DMS53 treated with DMSO at 0.1 percent for 48 hours (cell line): ENCODE results near the gene WT1.

Experiments
- DNase-seq: peaks from one replicate; lab custom pipeline; 2025; ENCODE audit not compliant: unreplicated experiment; lab: John Stamatoyannopoulos, UW

WT1 gene

DNA sequence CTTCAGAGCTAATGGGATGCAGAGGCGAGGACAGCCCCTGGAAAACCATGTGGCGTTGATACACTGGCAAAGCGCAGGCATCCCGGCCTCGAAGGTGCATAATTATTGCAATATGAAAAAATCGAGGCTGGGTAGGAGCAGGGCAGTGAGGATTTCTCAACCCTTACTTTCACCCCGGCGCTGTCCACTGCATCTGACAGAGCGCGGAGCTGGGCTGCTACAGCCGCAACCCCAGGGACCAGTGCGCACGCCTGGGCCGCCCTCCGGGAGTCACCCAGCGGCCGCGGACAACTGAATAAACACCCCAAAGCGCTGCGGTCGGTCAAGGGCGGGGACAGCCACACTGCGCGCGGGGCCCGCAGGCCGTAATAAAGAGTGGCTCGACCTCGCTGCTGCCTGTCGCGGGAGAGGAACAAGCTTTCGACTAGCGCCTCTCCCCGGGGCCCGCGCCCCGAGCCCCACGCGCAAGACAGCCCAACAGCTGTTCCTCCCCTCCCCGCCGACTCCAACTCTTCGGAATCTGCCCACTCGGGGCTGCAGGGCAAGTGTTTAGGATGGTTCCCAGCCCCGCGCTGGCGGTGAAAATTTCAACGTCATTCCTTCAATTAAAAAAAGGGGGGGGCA is 3.6 kb upstream of the WT1 start:
- DNase-seq, result no peak

DNA sequence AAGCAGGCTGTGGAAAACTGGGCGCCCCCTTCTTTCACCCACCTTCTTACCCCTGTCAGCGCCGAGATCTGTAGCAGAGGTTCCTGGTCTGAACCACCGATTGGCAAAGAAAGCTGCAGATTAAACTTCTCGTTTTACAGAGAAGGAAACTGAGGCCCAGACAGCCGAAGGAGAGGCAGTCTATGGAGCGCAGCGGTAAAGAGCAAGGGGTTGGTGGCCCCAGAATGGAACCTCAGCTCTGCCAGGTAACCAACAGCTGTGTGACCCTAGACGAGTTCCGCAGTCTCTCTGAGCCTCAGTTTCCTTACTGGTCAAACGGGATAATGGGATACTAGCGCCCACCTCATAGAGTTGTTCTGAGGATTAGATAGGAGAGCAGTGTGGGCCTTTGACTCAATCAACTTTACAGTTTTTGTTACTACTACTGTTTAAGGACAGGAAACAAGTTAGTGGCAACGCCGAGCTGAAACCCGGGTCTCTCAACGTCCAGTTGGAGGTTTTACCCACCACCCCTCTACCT is 3.1 kb upstream of the WT1 start:
- no peak for DNase-seq

DNA sequence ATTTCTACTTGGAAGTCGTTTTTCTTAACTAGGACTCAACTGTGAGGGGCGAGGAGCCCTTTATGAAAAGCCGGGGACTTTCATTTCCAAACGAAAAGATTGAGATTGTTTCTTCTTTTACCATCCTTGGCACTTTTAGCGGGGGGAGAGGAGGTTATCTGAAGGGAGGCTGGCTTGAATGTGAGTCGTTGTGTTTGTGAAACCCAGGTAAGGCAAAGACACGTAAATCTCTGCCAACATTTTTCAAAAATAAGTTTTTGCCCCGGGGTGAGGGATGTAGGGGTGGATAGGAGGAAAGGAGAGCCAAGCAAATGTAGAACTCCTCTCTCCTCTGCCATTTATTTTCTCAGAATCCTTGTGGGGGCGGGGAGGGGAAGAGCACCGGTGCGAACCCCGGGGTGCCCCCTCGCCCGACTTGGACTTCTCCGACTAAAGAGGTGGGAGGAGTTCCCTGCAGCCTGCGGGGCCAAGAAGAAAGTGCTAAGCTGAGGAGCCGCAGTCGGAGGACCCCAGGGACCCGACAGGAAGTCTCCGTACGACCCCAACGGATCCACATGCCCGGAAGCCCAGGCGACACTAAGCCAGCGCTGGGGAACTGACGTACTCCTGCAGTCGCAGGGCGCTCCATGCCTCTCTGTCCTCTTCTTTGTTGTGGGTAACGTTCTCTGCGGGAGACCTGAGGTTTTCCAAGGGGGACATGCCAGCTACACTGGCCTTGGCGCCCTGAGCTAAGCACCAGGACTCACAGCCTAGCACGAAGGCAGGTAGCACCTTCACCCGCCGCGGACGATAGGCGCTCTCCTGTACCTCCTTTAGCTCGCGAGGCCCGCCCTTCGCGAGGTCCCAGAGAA is 2.4 kb upstream of the WT1 start:
- DNase-seq, result no peak

GRCh38 chr11:32436751-32437494 is 1.6 kb upstream of the WT1 start:
- no peak for DNase-seq

DNA sequence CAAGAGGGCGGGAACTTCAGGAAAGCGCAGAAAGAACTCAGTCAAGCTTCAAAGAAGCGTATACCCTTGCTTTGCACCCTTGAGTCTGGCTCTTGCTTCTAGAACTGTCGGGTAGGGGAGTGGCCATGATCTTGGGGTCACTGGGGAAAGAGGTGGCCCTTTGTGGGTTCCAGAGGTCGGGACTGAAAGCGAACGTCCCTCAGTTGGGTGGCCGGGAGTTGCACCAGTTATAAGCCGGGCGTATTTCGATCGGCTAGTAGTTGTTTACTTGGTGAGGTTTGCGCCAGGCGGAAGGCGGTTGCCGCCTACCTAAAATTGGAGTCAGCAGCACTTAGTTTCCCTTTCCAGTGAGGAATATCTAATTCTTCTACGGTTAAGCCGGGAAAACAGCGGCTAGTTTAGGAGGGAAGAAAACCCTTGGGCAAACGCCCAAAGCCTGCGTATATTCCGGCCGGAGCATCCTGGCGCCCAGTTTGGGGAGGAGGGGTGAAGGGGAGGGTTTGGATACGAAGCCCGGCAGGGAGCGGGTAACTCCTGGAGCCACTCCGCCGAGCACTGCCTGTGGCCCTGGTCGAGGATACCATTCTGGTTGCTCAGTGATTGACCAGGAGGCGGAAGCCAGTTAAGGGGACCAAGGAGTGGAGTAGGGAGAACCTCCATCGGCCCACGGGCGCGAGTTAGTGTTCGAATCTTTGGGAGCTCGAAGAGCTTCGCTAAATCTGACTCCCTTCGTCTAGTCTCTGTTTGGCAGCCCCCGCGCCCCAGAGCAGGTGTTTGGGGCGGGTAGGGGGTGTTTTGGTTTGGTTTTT is 807 bp upstream of the WT1 start:
- DNase-seq, result no peak

GRCh38 chr11:32435152-32435480 is 223 bp downstream of the WT1 start:
- no peak for DNase-seq

GRCh38 chr11:32434356-32435151 is 785 bp downstream of the WT1 start:
- DNase-seq, result no peak

DNA sequence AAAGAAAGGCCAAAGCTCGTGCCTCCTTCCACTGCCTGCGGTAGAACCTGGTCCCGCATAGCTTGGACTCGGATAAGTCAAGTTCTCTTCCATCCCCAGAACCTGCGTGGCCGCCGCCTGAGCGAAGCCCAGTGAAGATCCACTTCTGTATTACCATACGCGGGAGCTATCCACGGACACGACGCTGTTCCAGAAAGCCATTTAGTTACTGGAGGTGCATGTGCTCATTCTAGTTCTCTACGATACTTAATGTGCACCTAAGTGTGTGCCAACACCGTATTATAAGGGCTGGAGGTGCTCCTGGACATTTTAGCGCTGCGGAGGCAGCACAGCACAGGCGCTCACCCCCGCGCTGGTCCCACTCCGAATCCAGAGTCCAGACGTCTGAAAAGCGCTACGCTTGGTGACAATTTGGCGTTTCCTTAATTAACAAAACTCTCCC is 1.4 kb downstream of the WT1 start:
- no peak for DNase-seq

DNA sequence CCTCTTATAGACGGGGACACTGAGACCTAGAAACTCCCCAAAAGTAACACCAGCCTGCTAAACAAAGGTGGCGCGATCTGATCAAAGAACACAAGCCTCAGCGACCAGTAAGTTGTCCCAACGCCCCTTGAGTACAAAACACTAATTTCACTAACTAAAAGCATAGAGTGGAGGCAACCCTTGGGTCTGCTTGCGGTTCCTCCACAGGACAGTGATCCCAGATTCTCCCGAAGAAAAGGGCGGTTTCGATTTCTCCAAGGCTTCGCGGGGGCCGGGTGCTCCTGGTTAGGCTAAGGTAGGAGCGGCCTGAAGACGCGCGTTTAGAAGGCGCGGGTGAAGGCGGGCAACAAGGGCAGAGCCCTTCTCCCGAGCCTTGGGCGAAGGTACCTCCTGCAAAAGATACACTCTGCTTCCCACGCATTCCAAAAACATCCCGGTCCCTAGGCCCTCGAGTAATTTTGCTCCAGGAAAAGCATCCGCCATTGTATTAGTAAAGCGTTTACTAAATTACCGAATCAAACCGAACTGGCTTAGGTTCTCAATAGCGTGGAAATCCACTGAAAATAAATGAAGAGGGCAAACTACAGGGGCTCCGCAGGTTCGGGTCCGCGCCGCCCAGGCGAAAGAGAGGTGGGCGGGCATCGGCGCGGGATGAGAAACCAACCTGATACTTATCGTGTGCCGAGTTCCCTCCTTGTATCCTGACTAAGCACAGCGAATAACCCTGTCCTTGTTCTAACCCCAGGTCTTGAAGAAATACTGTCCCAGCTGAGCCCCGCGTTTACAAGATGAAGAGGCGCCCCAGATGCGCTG is 2.0 kb downstream of the WT1 start:
- DNase-seq, result no peak

DNA sequence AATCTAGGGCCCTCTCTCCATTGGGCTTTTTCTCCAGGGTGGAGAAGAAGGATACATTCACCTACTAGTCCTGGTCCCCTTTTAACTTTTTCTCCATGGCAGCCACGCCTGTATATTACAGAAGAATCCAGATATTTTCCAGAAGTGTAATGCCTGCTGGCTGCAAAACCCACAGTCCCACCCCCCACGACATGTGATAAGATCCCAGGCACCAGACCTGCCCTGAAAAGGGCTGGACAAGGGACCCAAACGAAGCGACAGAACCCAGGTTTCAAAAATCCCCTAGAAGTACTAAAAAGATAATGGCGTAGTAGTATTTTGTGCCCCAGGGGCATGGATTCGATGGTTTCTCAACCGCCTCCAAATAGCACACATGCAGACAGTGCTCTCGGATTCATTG is 2.8 kb downstream of the WT1 start:
- DNase-seq, result no peak

DNA sequence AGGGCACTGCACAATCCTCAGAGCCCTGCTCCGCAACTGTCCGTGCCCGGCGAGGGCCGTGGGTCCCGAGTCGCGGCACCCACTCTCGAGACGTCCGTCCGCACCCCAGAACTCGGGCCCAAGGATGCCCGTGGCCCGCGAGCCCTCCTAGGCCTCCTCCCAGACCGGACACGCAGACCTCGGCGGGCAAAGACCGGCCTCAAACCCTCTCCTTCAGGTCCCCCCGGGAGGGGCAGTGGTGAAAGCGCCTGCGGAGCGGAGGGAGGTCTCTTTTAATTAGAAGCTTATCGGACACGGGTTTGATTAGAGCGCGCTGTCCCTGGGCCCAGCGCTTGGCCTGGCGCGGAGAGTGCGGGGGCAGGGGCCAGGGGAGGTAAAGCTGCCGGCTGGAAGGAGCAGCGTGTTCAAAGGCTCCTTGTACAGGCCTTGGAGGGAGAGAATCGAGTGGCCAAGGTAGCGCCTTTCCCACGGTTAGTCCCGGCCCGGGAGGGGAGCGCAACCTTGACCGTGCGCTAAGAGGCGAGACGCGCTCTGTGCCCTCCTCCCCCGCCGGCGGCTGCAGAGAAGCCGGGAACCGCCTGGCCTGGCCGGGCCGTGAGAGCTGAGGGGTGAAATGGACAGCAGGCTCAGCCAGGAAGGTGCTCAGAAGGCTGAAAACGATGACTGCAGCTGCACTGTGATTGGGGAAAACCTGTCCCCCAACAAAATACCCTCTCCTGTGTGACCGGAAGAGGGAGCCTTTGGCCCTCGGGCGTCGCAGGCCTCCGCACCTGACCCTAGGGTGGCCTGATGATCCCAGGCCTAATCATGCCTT is 4.6 kb downstream of the WT1 start:
- DNase-seq, result no peak

GRCh38 chr11:32429477-32429876 is 5.9 kb downstream of the WT1 start:
- no peak for DNase-seq

DNA sequence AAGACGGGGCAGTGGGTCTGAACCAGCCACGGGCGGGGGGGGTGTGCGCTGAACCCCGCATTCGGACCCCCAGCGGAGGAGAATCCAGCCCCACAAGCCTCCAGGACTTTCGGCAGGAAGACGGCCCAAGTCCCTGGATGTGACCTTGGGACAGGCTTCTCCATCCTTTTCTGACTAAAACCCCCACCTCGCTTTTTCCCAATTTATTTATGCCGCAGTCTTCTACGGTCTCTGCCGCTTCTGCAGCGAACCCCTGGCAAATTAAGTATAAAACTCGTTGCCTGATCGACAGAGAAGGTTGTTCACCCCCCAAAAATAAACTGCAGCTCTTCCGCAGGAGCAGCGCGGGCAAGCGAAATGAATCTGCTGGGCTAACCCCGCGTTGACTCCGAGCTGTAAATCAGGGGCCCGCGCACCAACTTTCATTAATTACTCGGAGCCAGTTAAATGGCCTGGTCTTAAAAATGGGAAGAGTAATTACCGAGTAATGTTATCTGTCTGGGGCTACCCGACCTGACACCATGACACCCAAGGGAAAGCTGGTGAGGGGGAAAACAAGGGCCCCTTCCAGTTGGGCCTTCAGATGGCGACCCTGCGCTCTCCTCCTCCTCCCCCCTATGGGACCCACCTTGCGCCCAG is 6.6 kb downstream of the WT1 start:
- no peak for DNase-seq

DNA sequence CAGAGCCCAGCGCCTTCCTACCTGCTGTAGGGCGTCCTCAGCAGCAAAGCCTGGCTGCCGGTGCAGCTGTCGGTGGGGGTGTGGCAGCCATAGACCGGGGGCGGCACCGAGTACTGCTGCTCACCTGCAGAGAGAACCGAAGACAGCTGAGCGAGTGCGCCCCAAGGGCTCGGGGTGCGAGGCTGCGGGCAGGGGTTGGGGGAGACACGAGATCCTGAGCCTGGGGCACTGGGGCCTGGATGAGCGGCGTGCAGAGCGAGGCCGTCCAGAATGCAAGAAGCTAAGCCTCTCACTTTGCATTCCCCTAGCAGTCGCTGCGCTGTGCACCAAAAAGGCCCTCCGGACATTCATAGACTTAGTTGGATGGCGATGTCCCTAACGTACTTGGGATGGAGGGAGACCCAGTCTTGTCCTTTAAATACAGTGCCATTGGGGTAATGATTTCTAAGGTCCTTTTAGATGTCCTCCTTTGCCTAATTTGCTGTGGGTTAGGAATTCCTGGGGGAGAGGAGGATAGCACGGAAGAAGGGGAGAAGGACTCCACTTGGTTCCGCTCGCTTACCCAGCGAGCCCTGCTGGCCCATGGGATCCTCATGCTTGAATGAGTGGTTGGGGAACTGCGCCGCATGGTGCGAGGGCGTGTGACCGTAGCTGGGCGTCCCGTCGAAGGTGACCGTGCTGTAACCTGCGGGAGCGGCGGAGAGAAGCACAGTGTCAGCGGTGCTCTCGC is 7.2 kb downstream of the WT1 start:
- no peak for DNase-seq

- DNase-seq, result no peak
Measured at GRCh38 chr11:32427616-32427934, 7.8 kb downstream of the WT1 start.

DNA sequence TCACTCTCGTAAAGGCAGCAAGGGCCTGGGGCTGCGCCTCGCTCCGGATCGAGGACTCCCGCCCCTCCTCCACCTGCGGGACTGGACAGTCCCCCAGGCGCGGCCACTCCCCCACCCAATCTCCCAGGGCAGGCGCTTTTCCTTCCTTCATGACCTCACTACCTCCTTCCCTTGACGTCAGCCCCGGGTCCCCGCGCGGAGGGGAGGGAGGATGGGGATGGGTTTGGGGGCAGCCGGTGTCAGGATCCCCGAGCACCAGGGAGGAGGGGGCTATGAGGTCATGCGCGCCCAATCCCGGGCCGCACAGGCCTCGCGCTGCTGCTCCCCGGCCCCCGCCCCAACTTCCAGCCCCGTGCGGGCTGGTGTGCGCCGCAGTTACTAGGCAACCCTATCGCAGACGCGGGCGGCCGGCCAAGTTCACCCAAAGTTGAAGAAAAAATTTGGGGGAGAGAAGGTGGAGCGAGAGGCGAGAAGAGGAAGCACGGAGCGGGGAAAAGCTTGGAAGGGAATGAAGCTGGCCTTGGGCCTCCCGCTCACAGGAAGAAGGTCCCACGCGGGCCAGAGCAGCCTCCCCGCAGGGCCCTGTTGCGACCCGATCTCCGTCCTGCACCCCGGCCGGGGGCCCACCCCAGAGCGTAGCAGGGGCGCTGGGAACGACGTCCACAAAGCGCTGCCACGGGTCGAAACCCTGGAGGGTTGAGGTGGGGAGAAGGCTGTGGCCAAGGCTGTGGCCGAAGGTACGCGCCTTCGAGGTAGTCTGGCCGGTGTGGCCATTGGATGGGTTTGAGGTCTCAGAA is 8.3 kb downstream of the WT1 start:
- DNase-seq, result no peak

DNA sequence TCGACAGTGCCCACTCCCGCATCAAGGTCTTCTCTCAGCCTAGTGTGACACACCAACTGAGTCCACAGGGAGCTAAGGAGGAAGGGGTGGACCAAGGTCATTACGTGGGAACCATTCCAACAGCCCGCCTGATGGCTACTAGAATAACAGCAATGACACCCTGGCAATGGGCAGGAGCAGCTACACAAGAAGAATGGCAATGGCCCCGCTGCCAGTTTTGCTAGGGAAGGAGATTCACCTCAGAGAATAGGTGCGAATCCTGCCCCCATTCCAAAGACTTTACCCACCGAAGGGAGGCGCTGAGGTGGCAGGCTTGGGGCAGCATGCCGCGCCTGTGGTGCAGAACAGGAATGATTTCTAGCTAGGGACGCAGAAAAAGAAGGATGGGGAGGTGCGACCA is 9.1 kb downstream of the WT1 start:
- DNase-seq, result no peak
